Neural cell (in vitro differentiated cells): Measurements from ENCODE around the gene AHNAK.

Experiments used
- EP300 ChIP-seq: fragments of 450-650 bp; conservative IDR thresholded peaks from 2 replicates; pipeline ENCODE4 v1.6.1; 2014; ENCODE audit warnings: antibody characterized with exemption, mild to moderate bottlenecking, moderate library complexity; ENCODE audit not compliant: poor library complexity, severe bottlenecking
- TF ChIP-seq, protein P1 (sequence below): fragments of 450-650 bp; IDR thresholded peaks from 2 replicates; pipeline ENCODE4 v1.5.1; 2014; ENCODE audit warnings: antibody characterized with exemption, mild to moderate bottlenecking, moderate library complexity; ENCODE audit not compliant: poor library complexity, severe bottlenecking

DNA sequence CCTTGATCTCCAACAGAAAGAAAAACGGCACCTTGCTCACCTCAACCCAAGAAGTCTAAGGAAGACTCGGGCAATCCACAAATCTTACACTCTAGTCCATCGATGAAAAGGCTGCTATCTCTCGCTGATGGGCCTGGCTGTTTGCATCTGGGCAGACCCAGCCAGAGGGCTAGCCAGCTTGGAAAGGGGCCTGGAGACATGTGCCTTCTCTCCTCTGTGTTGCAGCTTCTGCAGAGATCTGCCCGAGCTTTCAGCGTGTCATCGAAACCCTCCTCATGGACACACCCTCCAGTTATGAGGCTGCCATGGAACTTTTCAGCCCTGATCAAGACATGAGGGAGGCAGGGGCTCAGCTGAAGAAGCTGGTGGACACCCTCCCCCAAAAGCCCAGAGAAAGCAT, 124.6 kb downstream of the AHNAK start:
- no peak for TF ChIP-seq EP300
- TF ChIP-seq, protein P1, sequence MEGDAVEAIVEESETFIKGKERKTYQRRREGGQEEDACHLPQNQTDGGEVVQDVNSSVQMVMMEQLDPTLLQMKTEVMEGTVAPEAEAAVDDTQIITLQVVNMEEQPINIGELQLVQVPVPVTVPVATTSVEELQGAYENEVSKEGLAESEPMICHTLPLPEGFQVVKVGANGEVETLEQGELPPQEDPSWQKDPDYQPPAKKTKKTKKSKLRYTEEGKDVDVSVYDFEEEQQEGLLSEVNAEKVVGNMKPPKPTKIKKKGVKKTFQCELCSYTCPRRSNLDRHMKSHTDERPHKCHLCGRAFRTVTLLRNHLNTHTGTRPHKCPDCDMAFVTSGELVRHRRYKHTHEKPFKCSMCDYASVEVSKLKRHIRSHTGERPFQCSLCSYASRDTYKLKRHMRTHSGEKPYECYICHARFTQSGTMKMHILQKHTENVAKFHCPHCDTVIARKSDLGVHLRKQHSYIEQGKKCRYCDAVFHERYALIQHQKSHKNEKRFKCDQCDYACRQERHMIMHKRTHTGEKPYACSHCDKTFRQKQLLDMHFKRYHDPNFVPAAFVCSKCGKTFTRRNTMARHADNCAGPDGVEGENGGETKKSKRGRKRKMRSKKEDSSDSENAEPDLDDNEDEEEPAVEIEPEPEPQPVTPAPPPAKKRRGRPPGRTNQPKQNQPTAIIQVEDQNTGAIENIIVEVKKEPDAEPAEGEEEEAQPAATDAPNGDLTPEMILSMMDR, result no peak
